ENCODE data around the gene GPATCH3. TPM values are rescaled to one million over a fixed set of nuclear protein-coding genes. Genes with fewer than 3 reads are reported as not detected.
A peak's percentile ranks its signal among the peaks of the same experiment; 100 is the strongest.

GPATCH3 gene
- total RNA-seq, 1 experiment from 2014 or later, result 20.6 TPM

- Histone ChIP-seq H3K27me3 (replicated peaks; ENCODE audit: control insufficient read depth, insufficient read depth, low read length) (no peaks in the 10 kb centered on the region), H3K4me3 (ENCODE audit: low read depth, low read length) (no peak overlapping the region), H3K9me3 (no peaks in the 10 kb centered on the region), H3K4me1 (0 out of 2 replicates have a peak, but pooled peaks cover 4% of the 10 kb centered on the region), H3K36me3 (ENCODE audit: control insufficient read depth, insufficient read depth, low read length) (peaks cover 2% of the 10 kb centered on the region)
- no peak overlapping the region for H3K27ac Mint-ChIP-seq (ENCODE audit: unreplicated experiment)
- no TSS peak for BruUV-seq (replicated peaks)
- H3K27me3 Mint-ChIP-seq (ENCODE audit: insufficient read depth, unreplicated experiment), result no peaks in the 10 kb centered on the region
- H3K36me3 Mint-ChIP-seq (ENCODE audit: insufficient read depth, unreplicated experiment), result peaks cover 61% of the 10 kb centered on the region
- H3K4me1 Mint-ChIP-seq (ENCODE audit: low read depth, unreplicated experiment), result peaks cover 9% of the 10 kb centered on the region
- TF ChIP-seq CTCF (IDR thresholded peaks at IDR 0.05; ENCODE audit: insufficient read depth in 1 of 2, low read depth in 1 of 2, low read length in 1 of 2, severe bottlenecking in 1 of 2, unreplicated experiment in 1 of 2), result no peak
- CTCF ChIA-PET, result no interaction called here
- H3K4me3 Mint-ChIP-seq (ENCODE audit: unreplicated experiment), result no peak overlapping the region
- no peak for DNase-seq
- POLR2A ChIA-PET, result no interaction called here
- intact Hi-C loops (cut with micrococcal nuclease; ENCODE audit: unreplicated experiment), result no loop called here
- H3K9me3 Mint-ChIP-seq (ENCODE audit: unreplicated experiment), result no peaks in the 10 kb centered on the region
Measured at GRCh38 chr1:26946270-26946669, 46.0 kb upstream of the GPATCH3 start.

- peak in 1 of 2 experiments; percentile 46 for DNase-seq
- ChIA-PET CTCF (no interaction called here), POLR2A (no interaction called here)
- TF ChIP-seq CTCF (IDR thresholded peaks at IDR 0.05; ENCODE audit: insufficient read depth in 1 of 2, low read depth in 1 of 2, low read length in 1 of 2, severe bottlenecking in 1 of 2, unreplicated experiment in 1 of 2), result no peak
- Histone ChIP-seq H3K27me3 (replicated peaks; ENCODE audit: control insufficient read depth, insufficient read depth, low read length) (no peaks in the 10 kb centered on the region), H3K9me3 (no peaks in the 10 kb centered on the region), H3K4me1 (0 out of 2 replicates have a peak, but pooled peaks cover 4% of the 10 kb centered on the region), H3K4me3 (ENCODE audit: low read depth, low read length) (no peak overlapping the region), H3K36me3 (ENCODE audit: control insufficient read depth, insufficient read depth, low read length) (peaks cover 2% of the 10 kb centered on the region)
- intact Hi-C loops (cut with micrococcal nuclease; ENCODE audit: unreplicated experiment), result no loop called here
- no peaks in the 10 kb centered on the region for H3K27me3 Mint-ChIP-seq (ENCODE audit: insufficient read depth, unreplicated experiment)
- no peak overlapping the region for H3K4me3 Mint-ChIP-seq (ENCODE audit: unreplicated experiment)
- H3K4me1 Mint-ChIP-seq (ENCODE audit: low read depth, unreplicated experiment), result peaks cover 9% of the 10 kb centered on the region
- no peak overlapping the region for H3K27ac Mint-ChIP-seq (ENCODE audit: unreplicated experiment)
- no peaks in the 10 kb centered on the region for H3K9me3 Mint-ChIP-seq (ENCODE audit: unreplicated experiment)
- BruUV-seq (replicated peaks), result no TSS peak
- H3K36me3 Mint-ChIP-seq (ENCODE audit: insufficient read depth, unreplicated experiment), result peaks cover 58% of the 10 kb centered on the region
Measured at GRCh38 chr1:26945728-26946127, 45.5 kb upstream of the GPATCH3 start.

- Mint-ChIP-seq H3K36me3 (ENCODE audit: insufficient read depth, unreplicated experiment) (peaks cover 54% of the 10 kb centered on the region), H3K4me3 (ENCODE audit: unreplicated experiment) (no peak overlapping the region), H3K4me1 (ENCODE audit: low read depth, unreplicated experiment) (peaks cover 9% of the 10 kb centered on the region), H3K9me3 (ENCODE audit: unreplicated experiment) (no peaks in the 10 kb centered on the region), H3K27ac (ENCODE audit: unreplicated experiment) (peak overlapping the region; percentile 73), H3K27me3 (ENCODE audit: insufficient read depth, unreplicated experiment) (no peaks in the 10 kb centered on the region)
- no peak for TF ChIP-seq CTCF (IDR thresholded peaks at IDR 0.05; ENCODE audit: insufficient read depth in 1 of 2, low read depth in 1 of 2, low read length in 1 of 2, severe bottlenecking in 1 of 2, unreplicated experiment in 1 of 2)
- Histone ChIP-seq H3K27me3 (replicated peaks; ENCODE audit: control insufficient read depth, insufficient read depth, low read length) (no peaks in the 10 kb centered on the region), H3K4me1 (0 out of 2 replicates have a peak, but pooled peaks cover 4% of the 10 kb centered on the region), H3K36me3 (ENCODE audit: control insufficient read depth, insufficient read depth, low read length) (peaks cover 2% of the 10 kb centered on the region), H3K4me3 (ENCODE audit: low read depth, low read length) (no peak overlapping the region), H3K9me3 (no peaks in the 10 kb centered on the region)
- DNase-seq, result no peak
- no TSS peak for BruUV-seq (replicated peaks)
- ChIA-PET CTCF (no interaction called here), POLR2A (no interaction called here)
- intact Hi-C loops (cut with micrococcal nuclease; ENCODE audit: unreplicated experiment), result no loop called here
Measured at GRCh38 chr1:26945138-26945537, 44.9 kb upstream of the GPATCH3 start.
